ENCODE measurements around the gene NDUFA13.

Gene NDUFA13

DNA sequence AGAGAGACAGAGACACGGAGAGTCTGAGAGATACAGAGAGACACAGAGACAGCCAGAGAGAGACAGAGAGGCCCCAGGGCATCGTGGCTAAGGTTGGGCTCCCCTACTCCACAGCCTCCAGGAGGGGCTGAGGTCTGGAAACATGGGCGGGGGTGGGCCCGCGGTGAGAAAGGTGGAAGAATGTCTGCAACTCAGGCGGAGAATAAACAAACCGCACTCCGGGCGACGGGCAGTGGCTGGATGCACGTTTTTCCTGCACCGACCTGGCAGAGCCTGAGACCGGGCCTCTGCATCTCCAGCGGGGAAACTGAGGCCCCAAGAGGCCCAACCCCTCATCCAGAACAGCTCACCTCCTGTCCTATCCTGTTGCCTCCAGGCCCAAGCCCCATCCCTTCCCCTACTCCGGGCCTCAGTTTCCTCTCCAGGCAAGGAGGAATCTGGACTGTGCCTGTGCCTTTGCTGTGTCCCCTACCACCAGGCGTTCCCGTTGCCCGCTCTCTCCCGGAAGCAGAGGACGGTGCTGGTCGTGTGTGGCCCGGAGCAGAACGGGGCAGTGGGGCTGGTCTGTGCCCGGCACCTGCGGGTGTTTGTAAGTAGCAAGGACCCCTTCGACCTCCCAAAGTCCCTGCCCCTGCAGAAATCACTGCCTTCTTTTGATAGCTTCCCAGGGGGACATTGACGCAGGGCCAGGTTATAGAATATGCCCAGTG is 18.7 kb downstream of the NDUFA13 start:
- DNase-seq, result no peak

- no peak for DNase-seq
Measured at GRCh38 chr19:19535311-19536191, 19.5 kb downstream of the NDUFA13 start.

DNA sequence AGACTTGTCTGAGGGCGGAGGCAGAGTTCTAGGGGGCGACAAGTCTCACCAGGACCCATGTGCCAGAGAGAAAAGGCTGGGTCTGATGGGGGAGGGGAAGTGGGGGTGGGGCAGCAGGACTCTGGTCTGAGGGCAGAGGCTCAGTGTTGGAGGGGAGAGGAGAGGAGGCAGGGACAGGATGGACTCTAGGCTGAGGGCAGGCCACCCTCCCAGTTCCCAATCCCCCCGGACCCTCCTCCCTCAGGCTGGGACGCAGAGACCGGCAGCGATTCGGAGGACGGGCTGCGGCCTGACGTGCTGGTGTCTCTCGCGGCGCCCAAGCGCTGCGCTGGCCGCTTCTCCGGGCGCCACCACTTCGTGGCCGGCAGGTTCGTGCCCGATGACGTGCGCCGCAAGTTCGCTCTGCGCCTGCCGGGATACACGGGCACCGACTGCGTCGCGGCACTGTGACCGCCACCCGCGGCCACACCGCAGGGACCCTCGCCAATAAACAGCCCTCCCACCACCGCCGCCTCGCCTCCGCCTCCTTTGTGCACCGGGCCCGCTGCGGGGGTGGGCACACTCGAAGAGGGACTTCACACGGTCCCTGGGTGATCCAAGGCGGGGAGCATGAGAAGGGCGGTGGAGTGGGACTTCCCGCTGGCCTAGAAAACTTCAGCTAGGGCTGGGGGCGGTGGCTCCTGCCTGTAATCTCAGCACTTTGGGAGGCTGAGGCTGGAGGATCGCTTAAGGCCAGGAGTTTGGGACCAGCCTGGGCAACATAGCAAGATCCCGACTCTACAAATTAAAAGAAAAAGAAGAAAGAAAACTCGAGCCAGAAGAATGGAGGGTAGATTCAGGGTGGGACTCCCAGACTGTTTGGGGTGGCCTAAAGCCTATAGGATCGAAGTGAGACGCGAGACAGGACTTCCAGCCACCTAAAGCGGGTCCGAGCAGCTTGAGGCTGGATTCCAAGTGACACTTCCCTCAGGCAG is 21.3 kb downstream of the NDUFA13 start:
- no peak for DNase-seq

DNA sequence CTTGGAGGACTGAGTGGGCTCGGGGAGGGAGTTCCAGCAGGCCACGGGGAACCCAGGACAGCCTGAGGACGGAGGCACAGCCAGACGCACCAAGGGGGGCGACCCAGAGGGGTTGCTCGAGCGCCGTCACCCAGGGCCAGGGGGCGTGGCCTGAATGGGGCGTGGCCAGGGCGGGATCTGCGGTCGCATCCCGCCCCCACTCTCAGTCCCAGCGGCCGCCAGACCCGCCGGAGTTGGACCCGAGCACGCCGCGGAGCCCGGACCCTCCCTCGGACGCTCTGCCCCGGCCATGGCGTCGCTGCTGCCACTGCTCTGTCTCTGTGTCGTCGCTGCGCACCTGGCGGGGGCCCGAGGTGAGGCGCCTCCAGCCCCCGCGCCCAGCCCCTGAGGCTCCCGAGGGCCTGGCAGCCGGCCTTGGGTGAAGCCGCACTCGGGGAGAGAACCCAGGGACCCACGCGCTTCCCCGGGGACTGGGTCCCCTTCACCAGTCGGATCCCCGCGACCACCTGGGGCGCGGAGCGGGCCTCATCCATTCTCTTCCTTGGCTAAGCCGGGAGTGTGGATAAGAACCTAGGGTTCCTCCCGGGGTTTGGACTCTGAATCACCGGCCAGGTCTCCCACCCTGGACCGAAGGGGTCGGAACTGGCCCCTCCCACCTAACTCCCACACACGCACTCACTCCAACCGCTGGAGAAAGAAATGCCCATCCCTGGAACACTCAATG is 22.2 kb downstream of the NDUFA13 start, which contains the start of gene CILP2:
TSS of gene CILP2 (plus strand) at position 205 of the 724 bp plus-strand sequence. CDS start at position 290, 85 bp downstream.
- peak; percentile 11 for DNase-seq

DNA sequence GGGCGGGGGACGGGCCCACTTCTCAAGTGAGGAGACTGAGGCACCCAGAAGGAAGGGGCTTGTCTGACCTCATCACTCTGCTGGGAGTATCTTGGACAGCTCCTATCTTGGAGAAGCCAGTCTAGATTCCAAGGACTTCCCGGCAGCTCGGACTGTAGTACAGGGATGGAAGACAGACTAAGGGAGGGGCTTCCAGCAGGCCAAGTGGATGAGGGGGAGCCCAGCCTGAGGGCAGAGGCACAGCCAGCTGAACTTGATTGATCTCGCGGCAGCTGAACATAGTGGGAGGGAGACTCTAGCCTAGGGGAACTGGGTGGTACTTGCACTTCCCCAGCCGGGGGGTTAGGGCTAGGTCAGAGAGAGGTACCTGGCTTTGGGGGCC is 22.8 kb downstream of the NDUFA13 start:
- no peak for DNase-seq

DNA sequence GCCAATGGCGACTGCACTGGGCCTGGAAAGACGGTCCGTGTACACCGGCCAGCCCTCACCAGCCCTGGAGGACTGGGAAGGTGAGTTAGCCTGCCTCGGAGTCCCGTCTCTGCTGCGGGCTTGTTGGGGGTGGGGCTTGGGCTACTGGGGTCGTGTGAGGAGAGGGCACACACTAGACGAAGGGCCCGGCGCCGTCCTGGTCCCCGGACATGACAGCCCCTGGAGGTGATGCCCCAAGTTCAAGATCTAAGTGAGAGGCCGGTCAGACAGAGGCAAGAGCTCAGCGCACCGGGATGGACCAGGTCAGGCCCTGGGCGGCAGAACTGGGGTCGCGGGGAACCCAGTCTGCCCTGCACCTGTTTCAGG is 23.7 kb downstream of the NDUFA13 start:
- no peak for DNase-seq

- peak; percentile 78 for DNase-seq
Measured at GRCh38 chr19:19540064-19540714, 24.2 kb downstream of the NDUFA13 start.

GRCh38 chr19:19540715-19541515 is 24.9 kb downstream of the NDUFA13 start:
- DNase-seq, result peak; percentile 79

DNA sequence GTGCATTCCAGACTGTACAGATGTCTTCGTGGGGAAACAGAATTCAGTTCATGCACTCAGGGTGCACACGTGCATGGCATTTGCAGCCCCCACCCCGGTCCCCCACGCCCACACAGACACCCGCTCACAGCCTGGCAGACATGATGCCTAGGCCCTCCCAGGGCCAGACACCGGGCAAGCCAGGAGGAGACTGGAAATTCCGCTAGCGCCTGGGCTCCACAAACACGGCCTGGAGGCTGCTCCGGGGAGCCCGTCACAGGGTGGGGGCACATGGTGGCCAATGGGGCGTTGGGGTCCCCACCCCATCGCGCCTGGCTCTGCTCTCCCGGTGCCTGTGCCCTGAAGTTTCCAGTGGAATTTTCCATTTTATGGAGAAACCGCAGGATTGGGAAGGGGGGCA is 25.6 kb downstream of the NDUFA13 start:
- no peak for DNase-seq

DNA sequence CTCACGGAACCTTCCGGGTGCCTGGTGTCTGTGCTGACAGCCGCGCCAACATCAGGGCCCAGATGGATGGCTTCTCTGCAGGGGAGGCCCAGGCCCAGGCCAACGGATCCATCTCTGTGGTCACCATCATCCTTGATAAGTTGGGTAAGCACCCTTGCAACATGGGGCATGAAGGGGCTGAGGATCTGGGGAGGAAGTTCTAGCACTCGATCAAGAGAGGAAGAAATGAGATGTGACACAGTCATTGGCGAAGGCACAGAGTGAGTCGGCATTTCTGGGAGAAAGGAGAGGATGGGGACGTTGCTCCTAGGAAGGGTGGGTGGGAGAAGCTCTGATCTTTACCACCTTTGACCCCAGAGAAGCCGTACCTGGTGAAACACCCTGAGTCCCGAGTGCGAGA is 26.5 kb downstream of the NDUFA13 start:
- peak; percentile 16 for DNase-seq

GRCh38 chr19:19543101-19543500 is 27.1 kb downstream of the NDUFA13 start:
- no peak for DNase-seq

GRCh38 chr19:19543640-19544039 is 27.6 kb downstream of the NDUFA13 start:
- no peak for DNase-seq

DNA sequence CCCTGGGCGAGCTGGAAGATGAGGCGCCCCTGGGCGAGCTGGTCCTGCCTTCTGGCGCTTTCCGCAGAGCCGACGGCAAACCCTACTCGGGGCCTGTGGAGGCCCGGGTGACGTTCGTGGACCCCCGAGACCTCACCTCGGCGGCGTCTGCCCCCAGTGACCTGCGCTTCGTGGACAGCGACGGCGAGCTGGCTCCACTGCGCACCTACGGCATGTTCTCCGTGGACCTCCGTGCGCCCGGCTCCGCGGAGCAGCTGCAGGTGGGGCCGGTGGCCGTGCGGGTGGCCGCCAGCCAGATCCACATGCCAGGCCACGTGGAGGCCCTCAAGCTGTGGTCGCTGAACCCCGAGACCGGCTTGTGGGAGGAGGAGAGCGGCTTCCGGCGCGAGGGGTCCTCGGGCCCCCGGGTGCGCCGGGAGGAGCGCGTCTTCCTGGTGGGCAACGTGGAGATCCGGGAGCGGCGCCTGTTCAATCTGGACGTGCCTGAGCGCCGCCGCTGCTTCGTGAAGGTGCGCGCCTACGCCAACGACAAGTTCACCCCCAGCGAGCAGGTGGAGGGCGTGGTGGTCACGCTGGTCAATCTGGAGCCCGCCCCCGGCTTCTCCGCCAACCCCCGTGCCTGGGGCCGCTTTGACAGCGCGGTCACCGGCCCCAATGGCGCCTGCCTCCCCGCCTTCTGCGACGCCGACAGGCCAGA is 28.4 kb downstream of the NDUFA13 start:
- DNase-seq, result no peak

DNA sequence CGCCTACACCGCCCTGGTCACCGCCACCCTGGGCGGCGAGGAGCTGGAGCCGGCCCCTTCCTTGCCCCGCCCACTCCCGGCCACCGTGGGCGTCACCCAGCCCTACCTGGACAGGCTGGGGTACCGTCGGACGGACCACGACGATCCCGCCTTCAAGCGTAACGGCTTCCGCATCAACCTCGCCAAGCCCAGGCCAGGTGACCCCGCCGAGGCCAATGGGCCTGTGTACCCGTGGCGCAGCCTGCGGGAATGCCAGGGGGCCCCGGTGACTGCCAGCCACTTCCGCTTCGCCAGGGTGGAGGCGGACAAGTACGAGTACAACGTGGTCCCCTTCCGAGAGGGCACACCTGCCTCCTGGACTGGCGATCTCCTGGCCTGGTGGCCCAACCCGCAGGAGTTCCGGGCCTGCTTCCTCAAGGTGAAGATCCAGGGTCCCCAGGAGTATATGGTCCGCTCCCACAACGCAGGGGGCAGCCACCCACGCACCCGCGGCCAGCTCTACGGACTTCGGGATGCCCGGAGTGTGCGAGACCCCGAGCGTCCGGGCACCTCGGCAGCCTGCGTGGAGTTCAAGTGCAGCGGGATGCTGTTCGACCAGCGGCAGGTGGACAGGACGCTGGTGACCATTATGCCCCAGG is 29.0 kb downstream of the NDUFA13 start:
- no peak for DNase-seq

GRCh38 chr19:19545707-19546106 is 29.7 kb downstream of the NDUFA13 start:
- DNase-seq, result no peak

GRCh38 chr19:19546751-19547162 is 30.7 kb downstream of the NDUFA13 start:
- no peak for DNase-seq

DNA sequence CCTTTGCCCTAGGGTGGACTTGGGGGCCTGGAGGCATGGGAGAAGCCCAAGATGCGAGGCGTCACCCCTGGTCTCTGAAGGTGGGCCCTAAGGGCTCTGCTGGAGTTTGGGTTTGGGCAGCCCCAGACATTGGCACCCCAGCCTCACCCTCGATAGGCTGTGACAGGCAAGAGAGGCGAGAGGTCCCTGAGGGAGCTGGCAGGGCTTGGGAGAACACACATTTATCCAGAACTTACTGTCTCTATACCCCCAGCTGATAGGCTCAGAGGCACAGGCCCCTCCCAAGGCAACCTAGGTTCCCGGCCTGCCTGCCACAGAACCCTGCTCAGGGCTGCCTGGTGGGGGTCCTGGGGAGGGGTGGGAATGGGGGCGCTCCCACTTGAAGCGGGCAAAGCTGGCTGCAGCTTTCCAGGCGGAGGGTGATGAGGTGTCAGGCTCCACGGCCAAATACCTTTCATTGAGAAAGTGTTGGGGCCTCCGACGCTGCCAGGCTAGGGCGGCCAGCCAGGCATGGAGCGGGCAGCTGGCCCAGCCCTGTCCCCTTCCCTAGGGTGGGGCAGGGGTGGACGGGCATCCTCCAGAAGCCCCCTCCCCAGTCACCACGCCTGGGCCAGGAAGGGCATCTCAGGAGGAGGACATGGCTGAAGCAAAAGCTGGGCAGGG is 31.8 kb downstream of the NDUFA13 start:
- DNase-seq, result no peak

DNA sequence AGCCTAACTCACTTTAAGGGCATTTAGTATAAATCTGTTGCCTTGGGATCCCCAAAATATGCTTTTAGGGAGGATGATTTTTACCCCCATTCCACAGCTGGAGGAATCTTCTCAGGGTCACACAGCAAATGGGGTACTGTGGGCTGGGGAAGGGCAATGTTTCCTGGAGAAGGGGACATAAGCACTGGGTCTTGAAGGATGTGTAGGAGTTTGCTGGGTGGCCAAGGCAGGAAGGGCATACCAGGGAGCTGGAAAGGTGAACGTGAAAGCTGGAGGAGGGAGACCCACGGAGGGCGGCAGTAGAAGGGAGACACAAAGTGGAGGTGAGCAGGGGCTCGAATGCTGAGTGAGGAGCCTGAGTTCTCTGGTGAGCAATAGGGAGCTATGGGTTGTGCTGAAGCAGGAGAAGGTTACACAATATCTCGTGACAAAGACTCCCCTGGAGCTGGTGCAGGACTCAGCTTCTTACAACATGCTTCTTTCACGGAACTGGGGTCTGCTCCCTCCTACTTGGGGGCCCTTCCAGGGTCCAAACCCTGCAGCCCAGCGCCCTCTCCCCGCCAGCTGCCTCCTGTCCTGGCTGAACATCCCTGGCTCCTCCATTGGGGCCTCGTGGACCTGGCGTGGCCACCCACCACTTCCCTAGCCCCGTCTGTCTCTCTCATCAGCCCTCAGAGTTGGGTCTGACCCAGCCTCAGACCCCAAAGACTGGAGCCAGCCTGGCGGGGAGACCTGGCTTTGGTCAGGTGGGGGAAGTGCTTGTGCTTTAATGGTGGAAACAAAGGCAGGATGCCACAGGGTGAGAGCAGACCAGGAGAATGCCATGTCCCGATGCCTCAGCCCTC is 33.1 kb downstream of the NDUFA13 start:
- no peak for DNase-seq
